Activated T-helper 1 cell treated with anti-CD3 and anti-CD28 coated beads, Interleukin-2, amount 50 U/mL, for 16 hours (primary cell): ENCODE measurements around the gene TAS2R42.

ENCODE experiments used
- DNase-seq, 2 donors: peaks; one replicate each; pipeline ENCODE4 v3.0.0-alpha.2; 2020; ENCODE audit warnings: low read depth in 1 of 2, low spot score in 1 of 2

TAS2R42 gene, protein sequence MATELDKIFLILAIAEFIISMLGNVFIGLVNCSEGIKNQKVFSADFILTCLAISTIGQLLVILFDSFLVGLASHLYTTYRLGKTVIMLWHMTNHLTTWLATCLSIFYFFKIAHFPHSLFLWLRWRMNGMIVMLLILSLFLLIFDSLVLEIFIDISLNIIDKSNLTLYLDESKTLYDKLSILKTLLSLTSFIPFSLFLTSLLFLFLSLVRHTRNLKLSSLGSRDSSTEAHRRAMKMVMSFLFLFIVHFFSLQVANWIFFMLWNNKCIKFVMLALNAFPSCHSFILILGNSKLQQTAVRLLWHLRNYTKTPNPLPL

DNA sequence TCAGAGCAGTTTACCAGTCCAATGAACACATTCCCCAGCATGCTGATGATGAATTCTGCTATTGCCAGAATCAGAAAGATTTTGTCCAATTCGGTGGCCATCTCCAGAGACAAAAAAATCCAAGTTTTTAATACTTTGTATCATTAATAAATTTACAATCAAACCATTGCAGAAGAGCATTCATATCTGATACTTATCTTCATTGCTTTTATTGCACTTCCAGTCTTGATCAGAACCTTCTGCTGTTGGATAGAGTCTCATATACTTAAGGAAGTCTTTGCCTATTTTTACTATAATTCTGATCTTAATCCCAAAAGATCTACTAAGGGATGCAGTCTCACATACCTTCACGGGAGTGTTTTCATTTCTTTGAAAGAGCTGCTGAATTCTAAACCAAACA is at the start of gene TAS2R42:
Gene TAS2R42 (minus strand): TSS at position 101 of the 400 bp plus-strand sequence. CDS start 0 bp downstream, at position 101.
- no peak for DNase-seq

DNA sequence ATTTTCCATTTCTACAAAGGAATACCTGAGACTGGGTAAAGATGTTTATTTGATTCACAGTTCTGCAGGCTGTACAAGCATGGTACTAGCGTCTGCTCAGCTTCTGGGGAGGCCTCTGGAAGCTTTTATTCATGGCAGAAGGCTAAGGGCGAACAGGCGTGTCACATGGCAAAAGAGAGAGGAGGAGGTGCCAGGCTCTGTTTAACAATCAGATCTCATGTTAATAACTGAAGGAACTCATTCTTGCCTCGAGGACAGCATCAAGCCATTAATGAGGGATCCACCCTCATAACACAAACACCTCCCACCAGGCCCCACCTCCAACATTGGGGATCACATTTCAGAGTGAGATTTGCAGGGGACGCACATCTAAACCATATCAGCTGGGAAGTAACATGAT is 46.8 kb upstream of the TAS2R42 start:
- no peak for DNase-seq

DNA sequence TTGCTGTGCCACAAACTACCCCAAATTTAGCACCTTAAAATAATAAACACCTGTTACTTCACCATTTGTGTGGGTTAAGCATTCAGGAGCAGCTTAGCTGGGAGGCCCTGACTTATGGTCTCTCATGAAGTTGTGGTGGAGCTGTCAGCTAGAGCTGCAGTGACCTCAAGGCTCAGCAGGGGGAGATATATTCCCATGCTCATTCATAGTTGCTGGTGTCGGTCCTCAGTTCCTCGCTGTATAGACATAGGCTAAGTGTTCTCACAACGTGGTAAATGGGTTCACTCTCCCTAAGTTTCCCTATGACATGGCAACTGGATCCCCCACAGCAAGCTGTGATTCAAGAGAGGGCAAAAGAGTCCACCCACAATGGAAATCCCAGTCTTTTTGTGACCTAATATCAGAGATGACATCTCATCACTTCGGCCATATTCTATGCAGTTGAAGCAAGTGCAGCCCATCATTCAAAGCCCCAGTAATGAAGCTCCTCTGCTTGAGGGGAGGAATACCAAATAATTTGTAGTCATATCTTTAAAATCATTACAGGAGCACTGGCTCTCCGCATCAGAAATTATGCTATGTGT is 41.7 kb upstream of the TAS2R42 start:
- DNase-seq: no peak

DNA sequence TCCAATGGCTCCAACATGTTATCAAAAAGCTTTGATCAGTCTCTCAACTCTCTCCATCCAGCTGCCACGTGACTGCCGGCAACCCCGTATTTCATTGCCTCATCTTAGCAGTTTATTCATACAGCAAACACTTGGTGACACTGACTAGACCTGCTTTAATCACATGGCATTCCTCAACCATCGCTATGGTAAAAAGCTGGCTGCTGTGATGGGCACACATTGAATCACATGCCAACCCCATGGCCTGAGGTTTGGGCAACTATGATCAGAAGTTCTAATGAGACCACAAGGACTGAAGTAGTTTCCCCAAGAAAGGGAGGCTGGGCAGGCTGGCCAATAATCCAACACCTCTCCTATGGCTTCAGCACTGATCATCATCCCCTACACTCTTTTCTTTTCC is 40.6 kb upstream of the TAS2R42 start:
- DNase-seq: no peak

DNA sequence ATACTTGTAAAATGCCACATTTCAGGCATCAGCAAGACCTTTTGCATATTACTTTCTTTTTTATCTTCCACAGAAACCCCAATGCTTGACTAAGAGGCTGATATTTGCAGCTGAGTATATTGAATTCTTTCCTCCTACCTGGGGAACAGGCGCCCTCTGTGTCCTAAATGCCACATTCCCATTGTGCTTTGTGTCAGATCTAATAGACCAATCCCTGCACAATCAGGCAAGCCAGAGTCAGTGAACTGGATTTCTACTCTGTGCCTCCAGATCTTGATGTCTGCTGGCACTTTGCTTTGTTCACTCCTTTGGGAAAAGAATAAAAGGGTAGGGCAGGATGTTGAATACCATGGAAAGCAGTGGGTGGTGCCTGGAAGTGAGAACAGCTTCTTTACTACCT is 22.4 kb upstream of the TAS2R42 start:
- no peak for DNase-seq

DNA sequence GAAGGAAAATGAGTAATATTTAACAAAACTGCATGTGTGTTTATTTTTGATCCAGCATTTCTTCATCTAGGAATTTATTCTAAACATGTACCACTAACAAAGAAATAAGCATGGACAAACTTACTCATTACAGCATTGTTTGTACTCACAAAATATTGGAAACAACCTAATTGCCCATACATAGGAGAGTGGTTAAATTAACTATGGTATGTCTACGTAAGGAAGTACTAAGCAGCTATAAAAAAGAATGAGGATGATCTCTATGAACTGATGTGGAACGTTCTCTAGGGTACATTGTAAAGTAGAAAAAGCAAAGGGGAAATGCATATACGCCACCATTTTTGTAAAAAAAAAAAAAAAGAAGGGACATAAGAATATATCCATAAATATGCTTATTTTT is 17.4 kb upstream of the TAS2R42 start:
- DNase-seq: no peak

DNA sequence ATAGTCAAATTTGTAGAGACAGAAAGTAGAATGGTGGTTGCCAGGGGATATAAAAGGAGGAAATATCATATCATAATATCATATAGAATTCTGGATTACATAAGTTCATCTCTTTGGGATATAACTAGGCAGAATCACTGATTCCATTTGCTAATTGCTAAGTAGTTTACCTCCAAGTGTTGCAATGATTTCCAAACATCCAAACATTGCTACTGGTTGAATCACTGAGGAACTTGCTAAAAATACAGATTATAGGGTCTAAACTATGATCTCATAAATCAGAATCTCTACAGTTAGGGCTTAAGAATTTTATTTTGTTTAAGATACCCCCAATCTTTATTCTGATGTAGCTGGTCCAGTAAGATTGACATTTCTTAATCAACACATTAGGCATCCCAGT is 16.1 kb upstream of the TAS2R42 start:
- DNase-seq: no peak

DNA sequence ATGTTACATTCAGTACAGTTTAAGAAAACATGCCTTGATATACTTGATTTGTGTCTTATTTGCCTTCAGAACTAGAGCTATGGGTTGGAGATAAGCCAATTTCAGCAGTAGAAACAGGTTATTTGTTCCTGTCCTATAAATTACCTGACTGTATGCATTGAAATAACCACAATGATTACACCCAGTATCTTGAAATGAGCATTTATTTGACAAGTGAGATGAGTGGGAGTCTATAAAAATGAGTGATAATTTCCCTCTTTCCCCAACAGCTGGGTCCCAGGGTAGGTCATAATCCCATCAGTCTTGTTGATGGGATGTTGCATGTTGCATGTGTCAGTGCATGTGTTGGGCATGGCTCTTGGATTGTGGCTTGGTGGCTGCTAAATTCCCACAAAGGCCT is 3.7 kb downstream of the TAS2R42 start:
- no peak for DNase-seq

DNA sequence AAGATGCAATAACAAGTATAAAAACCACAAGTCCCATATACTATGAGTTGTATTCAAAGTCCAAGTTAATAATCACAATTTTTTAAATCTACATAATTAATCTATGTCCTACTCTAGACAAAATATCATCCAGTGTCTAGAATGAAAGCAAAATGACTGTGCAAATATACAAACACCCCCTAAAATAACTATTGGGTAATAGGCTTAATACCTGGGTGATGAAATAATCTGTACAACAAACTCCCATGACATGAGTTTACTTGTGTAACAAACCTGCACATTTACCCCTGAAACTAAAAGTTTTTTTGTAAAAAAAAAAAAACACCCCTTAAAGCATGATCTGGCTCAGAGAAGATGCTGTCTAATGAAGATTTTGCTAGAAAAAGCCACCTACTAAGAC is 4.2 kb downstream of the TAS2R42 start:
- no peak for DNase-seq

DNA sequence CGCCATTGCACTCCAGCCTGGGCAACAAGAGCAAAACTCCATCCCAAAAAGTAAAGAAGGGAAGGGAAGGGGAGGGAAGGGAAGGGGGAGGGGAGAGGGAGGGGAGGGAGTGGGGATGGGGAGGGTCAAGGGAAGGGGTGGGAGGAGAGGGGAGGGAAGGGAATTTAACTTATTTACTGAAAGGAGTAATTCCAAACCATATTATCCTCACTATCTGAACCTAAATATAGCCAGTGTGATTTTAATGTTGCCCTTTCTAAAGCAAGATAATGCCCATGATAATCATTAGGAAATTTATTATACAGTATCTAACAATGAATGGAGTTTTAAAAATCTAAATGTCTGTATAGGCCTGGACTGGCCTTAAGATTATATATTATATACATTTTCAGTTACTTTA is 8.5 kb downstream of the TAS2R42 start:
- DNase-seq: no peak

DNA sequence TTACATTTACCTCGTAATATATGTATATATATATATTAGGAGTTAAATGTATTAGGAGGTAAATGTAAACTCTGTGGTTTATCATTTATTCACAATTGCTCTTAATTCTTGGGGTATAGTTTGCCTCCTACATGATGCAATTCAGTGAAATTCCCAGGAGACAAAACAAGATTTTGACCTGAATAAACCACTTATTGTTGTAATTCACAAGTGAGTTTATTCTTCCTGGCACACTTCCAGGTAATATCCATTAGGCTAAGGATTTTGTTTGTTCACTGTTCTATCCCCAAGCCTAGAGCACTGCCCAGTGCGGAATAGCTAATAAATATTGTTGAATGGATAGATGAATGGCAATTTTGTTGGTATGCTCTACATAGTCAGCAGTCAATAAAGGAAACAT is 12.7 kb downstream of the TAS2R42 start:
- DNase-seq: no peak

DNA sequence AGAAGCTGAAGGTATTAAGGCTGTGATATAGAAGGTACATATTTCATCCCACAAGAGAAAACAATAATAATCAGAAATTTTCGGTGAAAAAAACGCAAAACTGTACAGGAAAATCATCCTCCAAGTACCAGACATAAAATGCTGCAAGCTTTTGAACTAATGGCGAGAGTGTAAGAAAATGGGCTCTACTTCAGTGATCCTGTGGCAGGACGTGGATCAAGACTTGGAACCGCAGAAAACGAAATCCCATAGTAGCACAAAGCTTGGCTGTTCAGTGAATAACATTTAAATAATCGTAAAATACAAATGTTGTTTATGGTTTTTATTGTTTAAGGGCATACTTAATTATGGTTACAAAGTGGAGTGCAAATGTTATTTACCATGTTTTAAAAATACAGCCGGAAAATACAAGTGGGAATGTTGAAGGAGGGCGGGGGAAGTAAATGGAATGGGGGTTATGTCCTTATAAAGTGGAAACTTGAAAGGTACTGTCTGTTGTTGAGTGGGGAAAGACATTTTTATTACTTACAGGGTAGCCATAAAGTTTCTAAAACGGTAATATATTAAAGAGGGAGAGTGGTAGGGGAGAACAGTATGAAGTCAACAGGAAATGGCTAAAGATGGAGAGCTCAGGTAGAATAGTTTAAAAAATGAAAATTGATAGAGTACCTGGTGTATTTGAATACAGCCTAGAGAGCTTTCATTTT is 14.6 kb downstream of the TAS2R42 start:
- DNase-seq: no peak

DNA sequence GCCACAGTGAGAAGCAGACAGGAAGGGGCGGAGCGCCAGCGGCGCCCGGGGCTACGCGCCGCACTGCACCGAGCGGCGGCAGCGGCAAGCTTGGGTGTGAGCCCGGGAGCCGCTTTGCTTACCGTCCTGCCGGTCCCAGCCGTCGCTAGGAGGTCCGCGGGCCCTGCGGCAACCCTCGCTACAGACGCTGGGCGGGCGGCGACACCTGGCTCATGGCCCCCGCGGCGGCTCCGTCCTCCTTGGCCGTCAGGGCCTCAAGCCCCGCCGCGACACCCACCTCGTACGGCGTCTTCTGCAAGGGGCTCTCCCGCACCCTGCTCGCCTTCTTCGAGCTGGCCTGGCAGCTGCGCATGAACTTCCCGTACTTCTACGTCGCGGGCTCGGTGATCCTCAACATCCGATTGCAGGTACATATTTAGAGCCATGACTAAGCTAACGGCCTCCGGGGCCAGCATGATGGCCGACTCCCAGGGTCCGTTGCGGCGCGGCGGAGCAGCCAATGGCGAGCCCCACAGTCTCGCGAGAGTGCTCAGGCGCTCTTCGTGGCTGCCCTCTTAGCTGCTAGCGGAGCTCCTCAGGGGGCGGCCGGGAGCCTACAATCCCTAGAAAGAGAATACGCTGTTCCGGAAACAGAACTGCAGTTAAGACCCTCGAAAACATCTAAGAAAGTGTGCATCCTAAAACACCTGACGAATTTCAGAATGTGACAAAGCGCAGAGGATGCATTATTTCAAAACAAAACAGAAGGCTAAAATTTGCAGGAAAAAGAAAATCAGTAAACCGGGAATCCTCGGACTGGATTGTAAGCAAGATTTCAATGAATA is 15.4 kb downstream of the TAS2R42 start, which contains the start of gene SMIM10L1:
Gene SMIM10L1 (plus strand): TSS at position 50 of the 824 bp plus-strand sequence. CDS start 163 bp downstream, at position 213.
- DNase-seq: peak; percentile 71 to 79

DNA sequence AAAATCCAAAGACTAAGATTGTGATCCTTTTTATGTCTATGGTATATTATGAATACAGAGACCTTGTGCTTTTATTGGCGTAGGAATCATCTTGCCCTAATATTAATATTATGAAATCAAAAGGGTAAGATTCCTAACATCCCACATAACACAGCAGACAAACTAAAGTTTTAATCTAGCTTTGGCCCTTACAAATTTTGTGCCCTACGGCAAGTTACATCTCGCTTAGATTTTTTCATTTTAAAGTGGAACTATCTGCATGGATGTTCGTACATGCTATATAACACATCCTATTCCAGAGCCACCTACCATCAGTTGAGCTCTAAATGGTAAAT is 16.0 kb downstream of the TAS2R42 start:
- no peak for DNase-seq

DNA sequence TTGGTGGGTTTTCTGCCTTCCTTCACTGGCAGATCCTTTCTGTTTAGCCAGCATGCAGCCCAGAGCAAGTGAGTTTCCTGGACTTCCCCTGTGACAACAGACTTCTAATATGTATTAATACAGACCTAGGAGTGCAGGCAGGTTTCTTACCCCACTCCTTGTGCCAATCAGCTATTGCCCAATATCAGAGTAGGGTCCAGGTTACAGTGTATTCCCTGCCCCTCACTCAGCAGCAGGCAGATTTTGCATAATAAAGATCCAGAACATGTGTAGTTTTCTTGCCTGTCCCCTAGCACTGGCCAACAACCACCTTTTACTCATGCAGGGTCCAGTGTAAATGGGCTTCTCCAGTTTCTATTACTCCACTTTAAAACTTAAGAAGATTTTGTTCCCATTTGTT is 20.4 kb downstream of the TAS2R42 start:
- DNase-seq: no peak

DNA sequence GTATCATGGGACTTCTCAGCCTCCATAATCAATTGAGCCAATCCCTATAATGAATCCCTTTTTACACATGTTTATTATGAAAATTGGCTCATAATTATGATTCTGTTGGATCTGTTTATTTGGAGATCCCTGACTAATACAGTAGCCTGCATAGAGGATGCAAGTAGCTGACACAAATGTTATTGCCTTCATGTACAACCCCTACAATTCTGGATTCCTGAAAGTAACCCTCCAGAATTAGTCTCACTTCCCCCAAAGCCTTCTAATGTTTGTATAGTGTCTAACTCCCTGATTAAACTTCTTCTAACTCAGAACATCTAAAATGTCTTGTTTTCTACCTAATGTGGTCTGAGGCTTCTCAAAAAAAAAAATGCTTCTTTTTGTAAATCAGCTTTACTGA is 22.4 kb downstream of the TAS2R42 start:
- DNase-seq: no peak

DNA sequence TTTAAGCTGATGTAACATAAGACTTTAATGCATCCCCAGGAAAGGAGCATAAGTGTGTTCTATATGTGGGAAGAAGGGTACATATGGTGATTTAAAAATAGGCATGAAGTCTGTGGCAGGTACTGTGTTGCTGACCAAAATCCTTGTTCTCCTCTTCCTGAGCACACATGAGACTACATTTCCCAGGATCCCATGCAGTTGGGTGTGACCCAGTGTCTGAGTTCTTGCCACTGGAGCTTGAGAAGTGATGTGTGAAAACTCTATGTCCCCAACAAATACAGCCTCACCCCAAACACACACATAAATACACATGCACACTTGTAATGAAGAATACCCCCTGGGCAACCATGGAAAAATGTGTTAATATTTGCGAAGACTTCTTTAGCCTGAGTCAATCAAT is 24.2 kb downstream of the TAS2R42 start:
- no peak for DNase-seq

DNA sequence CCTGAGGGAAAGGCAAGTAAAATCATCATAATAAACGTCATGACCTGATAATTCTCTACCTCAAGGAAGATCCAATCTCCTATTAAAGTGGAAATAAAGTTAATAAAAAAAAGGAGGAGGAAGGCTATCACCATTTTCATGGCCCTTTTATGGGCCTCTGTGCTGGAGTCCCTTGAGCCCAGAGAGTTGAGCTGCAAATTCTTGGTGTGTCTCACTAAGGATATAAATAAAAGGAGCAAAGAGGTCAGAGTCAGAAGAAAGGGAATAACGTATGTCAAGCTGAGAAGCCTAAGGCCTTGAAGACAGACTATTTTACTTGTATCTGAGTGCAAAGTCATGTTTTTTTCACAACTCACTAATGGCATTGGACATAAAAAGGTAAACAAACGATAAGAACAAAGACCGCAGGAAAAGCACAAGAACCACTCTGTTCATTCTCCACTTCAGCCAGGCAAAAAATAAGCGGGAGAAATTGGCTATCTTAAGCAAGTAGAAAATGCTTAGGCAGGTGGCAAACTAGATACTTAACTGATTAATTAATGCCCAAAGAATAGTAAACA is 27.8 kb downstream of the TAS2R42 start:
- no peak for DNase-seq

DNA sequence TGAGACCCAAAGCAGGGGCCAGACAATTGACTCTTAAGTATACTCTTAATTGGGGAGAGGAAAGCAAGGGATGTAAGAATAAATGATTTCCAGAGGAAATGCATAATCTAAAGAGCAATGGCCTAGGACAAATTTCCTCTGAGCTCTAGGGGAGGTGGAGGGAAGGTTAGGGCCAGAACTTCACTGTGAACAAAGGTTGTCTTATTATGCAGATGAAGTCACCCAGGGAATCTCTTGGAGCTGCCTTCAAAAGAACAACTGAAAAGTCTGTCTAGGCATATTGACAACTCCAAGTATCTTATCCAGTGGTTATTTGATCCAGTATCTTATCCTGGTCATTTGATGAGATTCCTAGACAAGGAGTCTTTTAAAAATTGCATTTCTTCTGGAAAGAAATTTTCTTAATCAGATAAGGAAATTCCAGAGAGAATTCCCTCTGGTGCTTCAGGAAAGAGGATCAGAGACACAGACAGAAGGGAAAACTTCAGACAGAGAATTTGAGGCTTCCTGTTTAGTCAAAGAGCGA is 32.3 kb downstream of the TAS2R42 start:
- DNase-seq: no peak

DNA sequence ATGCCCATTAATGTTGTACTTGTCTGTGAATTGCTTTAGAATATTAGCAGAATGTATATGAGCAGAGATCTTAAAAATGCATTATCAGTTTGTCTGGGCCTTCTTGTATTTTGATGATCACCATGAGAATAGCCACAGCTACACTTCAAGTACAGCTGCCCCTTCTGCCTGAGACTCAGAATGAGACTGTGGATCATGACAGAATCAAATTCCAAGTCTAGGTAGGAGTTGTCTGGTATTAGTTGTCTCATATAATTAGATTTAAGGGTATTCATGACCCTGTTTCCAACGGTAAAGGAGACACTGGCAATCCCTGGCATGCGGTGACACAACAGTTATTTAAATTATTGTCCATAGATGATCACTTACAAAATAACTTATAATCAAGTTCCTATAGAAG is 34.0 kb downstream of the TAS2R42 start:
- DNase-seq: no peak

DNA sequence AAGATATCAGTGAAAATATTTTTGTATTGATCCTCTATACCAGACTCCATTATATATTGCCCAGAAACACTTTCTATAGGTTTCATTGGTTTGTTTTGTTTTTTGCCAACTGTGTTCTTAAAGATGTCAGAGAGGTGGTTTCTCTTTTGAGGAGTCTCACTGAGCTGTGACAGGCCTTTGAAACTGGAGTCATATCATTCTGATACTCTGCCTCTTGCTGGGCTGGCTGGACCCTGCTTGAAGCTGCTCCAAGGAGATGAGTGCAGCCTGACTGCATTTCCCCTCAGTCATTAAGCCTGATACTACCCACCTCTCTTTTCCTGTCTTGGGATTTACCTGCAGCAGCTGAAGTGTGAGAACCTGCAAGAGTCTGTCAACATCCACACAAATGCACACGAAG is 35.9 kb downstream of the TAS2R42 start:
- DNase-seq: no peak
